Panc1 (cell line): ENCODE results near the gene UBN2.

Experiments used
- POLR2AphosphoS5 ChIP-seq: IDR thresholded peaks from 2 replicates; pipeline ENCODE4 v1.6.1; 2012; ENCODE audit warnings: mild to moderate bottlenecking, low read depth, low read length, moderate library complexity
- REST ChIP-seq, 2 experiments: IDR thresholded peaks; 2 replicates each; pipeline ENCODE4 v1.6.1; 2011 to 2012; ENCODE audit warnings: low read depth in 2 of 2, control low read depth in 1 of 2, low read length in 1 of 2, mild to moderate bottlenecking in 1 of 2, moderate library complexity in 1 of 2; ENCODE audit not compliant: insufficient read depth in 1 of 2
- TCF7L2 ChIP-seq: IDR thresholded peaks from 2 replicates; pipeline ENCODE4 v1.6.1; 2011; ENCODE audit warnings: mild to moderate bottlenecking, low read depth, low read length, inconsistent platforms
- TF ChIP-seq, protein P1 (sequence below): fragments of 450-650 bp; IDR thresholded peaks from 2 replicates; pipeline ENCODE4 v1.5.1; 2017; ENCODE audit warnings: mild to moderate bottlenecking

DNA sequence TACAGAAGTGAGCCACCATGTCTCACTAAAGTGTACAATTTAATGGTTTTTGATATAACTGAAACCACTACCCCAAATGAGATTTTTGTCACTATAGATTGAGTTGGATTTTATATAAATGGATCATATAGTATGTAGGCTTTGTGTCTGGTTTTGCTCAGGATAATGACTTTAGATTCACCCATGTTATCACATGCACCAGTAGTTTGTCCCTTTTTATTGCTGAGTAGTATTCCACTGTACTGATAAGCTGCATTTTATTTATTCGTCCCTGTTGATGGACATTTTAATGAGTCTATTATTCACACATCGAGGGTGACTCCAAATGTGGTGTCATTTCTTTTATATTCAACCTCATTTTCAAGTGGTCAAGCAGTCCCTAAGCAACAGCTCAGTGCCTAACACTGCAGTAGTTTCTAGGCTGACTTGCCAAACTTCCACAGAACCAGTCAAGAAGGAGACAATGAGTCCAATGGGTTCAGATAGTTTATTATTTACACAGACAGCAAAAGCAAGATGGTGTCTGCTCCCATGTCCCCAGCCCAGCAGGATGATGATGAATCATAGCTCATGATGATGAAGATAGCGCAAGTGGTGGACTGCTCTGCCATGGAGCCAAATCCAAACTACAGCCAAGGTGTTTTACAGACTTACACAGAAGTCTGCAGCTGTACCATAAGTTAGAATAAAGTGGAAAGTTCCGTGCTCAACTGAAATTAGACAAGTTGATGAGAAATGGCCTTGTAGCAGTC, 103.5 kb downstream of the UBN2 start:
- TF ChIP-seq, protein P1, sequence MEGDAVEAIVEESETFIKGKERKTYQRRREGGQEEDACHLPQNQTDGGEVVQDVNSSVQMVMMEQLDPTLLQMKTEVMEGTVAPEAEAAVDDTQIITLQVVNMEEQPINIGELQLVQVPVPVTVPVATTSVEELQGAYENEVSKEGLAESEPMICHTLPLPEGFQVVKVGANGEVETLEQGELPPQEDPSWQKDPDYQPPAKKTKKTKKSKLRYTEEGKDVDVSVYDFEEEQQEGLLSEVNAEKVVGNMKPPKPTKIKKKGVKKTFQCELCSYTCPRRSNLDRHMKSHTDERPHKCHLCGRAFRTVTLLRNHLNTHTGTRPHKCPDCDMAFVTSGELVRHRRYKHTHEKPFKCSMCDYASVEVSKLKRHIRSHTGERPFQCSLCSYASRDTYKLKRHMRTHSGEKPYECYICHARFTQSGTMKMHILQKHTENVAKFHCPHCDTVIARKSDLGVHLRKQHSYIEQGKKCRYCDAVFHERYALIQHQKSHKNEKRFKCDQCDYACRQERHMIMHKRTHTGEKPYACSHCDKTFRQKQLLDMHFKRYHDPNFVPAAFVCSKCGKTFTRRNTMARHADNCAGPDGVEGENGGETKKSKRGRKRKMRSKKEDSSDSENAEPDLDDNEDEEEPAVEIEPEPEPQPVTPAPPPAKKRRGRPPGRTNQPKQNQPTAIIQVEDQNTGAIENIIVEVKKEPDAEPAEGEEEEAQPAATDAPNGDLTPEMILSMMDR, result no peak
- no peak for TF ChIP-seq REST (IDR thresholded peaks at IDR 0.05; ENCODE audit: insufficient read depth in 1 of 2, low read depth in 2 of 2, low read length in 1 of 2)
- TF ChIP-seq POLR2AphosphoS5, result no peak
- no peak for TF ChIP-seq TCF7L2
